Stomach (tissue), 4 donors: ENCODE results near the gene SURF6.

ENCODE experiments used
- POLR2A ChIP-seq, 4 donors: fragments of 450-650 bp; IDR thresholded peaks; one replicate each; pipeline ENCODE4 v1.6.1; 2016; ENCODE audit warnings: antibody characterized with exemption in 4 of 4, control low read depth in 2 of 4, mild to moderate bottlenecking in 1 of 4, moderate library complexity in 1 of 4
- POLR2AphosphoS5 ChIP-seq, 3 donors: sonication (generic); formaldehyde crosslinking; IDR thresholded peaks; one replicate each; pipeline ENCODE4 v1.6.1; 2016; ENCODE audit warnings: antibody characterized with exemption in 3 of 3
- TF ChIP-seq, protein P1 (sequence below), 7 experiments: fragments of 450-650 bp in 4 of 7; fragments of 200-600 bp in 3 of 7; sonication (generic) in 3 of 7; IDR thresholded peaks; one replicate each; pipeline ENCODE4 v1.5.1; 2016 to 2019; ENCODE audit warnings: antibody characterized with exemption in 7 of 7, control low read depth in 2 of 7, mild to moderate bottlenecking in 1 of 7

DNA sequence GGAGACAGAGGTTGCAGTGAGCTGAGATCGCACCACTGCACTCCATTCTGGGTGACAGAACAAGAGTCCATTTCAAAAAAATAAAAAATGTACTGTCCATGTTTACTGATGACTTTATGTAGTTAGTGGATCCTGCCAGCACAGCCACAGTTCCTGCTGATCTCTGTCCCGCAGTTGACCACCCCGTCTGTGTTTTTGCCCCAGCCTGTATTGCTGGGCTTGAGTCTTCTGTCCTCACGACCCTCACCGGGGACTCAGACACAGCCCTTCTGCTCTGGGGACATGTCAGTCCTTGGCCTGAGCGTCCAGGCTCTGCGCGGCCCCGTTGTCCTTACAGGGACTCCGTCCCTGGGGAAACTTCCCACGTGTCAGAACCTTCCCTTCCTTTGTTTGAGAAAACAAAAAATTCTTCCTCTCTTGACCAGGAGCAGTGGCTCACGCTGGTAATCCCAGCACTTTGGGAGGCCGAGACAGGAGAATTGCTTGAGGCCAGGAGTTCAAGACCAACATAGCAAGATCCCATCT is 14.5 kb downstream of the SURF6 start:
- TF ChIP-seq POLR2A (IDR thresholded peaks at IDR 0.05) (no peak), POLR2AphosphoS5 (IDR thresholded peaks at IDR 0.05) (no peak)
- TF ChIP-seq, protein P1, sequence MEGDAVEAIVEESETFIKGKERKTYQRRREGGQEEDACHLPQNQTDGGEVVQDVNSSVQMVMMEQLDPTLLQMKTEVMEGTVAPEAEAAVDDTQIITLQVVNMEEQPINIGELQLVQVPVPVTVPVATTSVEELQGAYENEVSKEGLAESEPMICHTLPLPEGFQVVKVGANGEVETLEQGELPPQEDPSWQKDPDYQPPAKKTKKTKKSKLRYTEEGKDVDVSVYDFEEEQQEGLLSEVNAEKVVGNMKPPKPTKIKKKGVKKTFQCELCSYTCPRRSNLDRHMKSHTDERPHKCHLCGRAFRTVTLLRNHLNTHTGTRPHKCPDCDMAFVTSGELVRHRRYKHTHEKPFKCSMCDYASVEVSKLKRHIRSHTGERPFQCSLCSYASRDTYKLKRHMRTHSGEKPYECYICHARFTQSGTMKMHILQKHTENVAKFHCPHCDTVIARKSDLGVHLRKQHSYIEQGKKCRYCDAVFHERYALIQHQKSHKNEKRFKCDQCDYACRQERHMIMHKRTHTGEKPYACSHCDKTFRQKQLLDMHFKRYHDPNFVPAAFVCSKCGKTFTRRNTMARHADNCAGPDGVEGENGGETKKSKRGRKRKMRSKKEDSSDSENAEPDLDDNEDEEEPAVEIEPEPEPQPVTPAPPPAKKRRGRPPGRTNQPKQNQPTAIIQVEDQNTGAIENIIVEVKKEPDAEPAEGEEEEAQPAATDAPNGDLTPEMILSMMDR (IDR thresholded peaks at IDR 0.05) = no peak
